ENCODE measurements around the gene BRD7. TPM values are rescaled to one million over a fixed set of nuclear protein-coding genes. Genes with fewer than 3 reads are reported as not detected.

The BRD7 gene
- total RNA-seq, 1 donor from 2014 or later, result 52.6 TPM

Small RNA genes lying within 50 kb of the gene (microRNA-seq; reads per million reads assigned to microRNA genes)
- not detected for gene MIR6771 (ENCODE audit: borderline number of aligned reads)

Other genes starting within 250 kb of the BRD7 start
- gene TENT4B, start 215.7 kb downstream of the BRD7 start, total RNA-seq, result 11.3 TPM
- 26.8 TPM for gene ADCY7, start 102.4 kb downstream of the BRD7 start, total RNA-seq
- gene NKD1, start 179.4 kb upstream of the BRD7 start, total RNA-seq, result 2.4 TPM